ENCODE measurements around the gene PLA2G2E. TPM values are rescaled to one million over a fixed set of nuclear protein-coding genes. Genes with fewer than 3 reads are reported as not detected.
A peak's percentile ranks its signal among the peaks of the same experiment; 100 is the strongest.

The PLA2G2E gene
- total RNA-seq, 3 donors from 2014 or later, result not detected

DNA sequence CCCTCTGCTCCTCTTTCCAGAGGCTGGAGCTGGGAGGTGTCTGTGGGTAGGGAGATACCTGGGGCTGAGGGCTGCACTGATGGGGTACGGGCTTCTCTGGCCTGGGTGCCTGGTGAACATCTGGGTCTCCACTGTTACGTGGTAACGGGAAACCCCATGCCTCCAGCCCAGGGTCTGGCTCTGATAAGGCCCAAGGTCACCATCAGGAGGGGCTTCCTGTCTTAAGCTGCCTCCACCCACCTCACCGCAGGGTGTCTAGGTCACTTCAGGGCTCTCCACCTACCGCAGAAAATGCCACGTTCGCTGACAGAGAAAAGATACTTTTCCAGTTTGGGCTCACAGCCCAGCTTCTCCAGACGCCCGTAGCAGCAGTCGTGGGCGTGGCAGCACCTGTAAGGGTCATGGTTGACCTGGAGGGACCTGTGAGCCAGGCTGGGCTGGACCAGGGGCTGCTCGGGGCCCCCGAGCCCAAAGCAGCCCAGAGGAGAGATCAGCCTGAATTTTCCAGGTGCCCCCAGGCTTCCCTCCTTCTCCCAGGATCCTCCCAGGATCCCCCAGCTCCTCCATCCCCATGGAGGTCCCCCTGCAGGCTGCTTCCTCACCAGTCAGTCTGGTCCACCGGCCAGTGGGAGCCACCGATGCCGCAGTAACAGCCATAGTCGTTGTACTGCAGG, 1.3 kb downstream of the PLA2G2E start:
- Histone ChIP-seq H3K27ac (no peak overlapping the region), H3K36me3 (no peaks in the 10 kb centered on the region), H3K27me3 (no peaks in the 10 kb centered on the region), H3K9me3 (no peaks in the 10 kb centered on the region), H3K4me1 (no peaks in the 10 kb centered on the region), H3K4me3 (no peak overlapping the region)
- intact Hi-C loops (cut with DNase I; ENCODE audit: low total_unique reads), result no loop called here
- no peak for DNase-seq (ENCODE audit: low spot score in 2 of 2)
- no peak for TF ChIP-seq POLR2A (IDR thresholded peaks at IDR 0.05)
- TF ChIP-seq, protein P1, sequence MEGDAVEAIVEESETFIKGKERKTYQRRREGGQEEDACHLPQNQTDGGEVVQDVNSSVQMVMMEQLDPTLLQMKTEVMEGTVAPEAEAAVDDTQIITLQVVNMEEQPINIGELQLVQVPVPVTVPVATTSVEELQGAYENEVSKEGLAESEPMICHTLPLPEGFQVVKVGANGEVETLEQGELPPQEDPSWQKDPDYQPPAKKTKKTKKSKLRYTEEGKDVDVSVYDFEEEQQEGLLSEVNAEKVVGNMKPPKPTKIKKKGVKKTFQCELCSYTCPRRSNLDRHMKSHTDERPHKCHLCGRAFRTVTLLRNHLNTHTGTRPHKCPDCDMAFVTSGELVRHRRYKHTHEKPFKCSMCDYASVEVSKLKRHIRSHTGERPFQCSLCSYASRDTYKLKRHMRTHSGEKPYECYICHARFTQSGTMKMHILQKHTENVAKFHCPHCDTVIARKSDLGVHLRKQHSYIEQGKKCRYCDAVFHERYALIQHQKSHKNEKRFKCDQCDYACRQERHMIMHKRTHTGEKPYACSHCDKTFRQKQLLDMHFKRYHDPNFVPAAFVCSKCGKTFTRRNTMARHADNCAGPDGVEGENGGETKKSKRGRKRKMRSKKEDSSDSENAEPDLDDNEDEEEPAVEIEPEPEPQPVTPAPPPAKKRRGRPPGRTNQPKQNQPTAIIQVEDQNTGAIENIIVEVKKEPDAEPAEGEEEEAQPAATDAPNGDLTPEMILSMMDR (IDR thresholded peaks at IDR 0.05), result no peak
- TF ChIP-seq POLR2AphosphoS5 (IDR thresholded peaks at IDR 0.05), result no peak

DNA sequence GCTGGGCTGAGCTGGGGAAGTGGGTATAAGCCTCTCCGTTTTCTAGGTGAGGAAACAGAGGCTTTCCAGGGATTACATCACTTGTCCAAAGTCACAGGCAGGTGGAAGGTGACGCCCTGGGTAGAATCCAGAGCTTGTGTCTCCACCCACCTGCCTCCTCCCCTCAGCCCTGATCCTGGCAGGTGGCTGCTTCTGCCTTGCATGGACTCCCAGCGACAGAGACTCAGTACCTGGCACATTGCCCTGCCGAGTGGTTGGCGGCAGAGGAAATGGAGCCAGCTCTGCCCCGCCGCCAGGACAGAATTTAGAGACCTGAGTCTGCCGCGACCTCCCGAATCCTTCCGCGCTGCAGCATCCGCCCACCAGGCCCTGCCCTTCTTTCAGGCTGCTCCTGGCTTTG, 2.1 kb downstream of the PLA2G2E start:
- no peak for DNase-seq (ENCODE audit: low spot score in 2 of 2)
- no peak overlapping the region for H3K4me3 ChIP-seq
- H3K9me3 ChIP-seq, result no peaks in the 10 kb centered on the region
- no peak overlapping the region for H3K27ac ChIP-seq
- intact Hi-C loops (cut with DNase I; ENCODE audit: low total_unique reads), result no loop called here
- H3K27me3 ChIP-seq, result no peaks in the 10 kb centered on the region
- no peaks in the 10 kb centered on the region for H3K4me1 ChIP-seq
- H3K36me3 ChIP-seq, result no peaks in the 10 kb centered on the region
- TF ChIP-seq POLR2AphosphoS5 (IDR thresholded peaks at IDR 0.05), result no peak
- TF ChIP-seq POLR2A (IDR thresholded peaks at IDR 0.05), result no peak
- TF ChIP-seq, protein P1 (IDR thresholded peaks at IDR 0.05), result no peak

DNA sequence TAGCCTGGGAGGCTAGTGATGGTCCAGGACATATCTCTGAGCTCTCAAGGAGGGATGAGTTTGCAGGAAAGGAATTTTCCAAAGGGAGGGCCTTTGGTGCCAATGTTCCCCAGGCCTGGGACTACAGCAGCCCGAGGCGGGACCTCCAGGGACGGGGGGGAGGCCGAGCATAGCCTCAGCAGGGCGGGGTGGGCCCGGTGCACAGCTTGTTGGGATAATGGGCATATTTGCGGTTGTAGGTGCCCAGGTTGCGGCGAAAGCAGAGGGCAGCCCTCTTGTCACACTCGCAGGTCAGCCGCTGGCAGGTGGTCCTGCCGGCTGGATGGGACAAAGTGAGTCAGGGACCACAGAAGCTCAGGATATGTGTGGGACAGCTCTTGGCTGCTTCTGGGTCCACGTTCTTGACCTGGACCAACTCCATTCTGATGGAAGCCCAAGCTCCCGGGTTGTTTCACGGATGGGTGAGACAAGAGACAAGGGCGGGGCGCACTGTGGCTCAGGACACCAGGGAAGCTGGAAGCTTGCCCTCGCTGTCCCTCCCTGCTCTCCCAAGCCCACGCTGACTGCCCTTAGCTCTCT, 3.2 kb downstream of the PLA2G2E start:
- intact Hi-C loops (cut with DNase I; ENCODE audit: low total_unique reads), result no loop called here
- TF ChIP-seq, protein P1 (IDR thresholded peaks at IDR 0.05), result no peak
- TF ChIP-seq POLR2A (IDR thresholded peaks at IDR 0.05) (no peak), POLR2AphosphoS5 (IDR thresholded peaks at IDR 0.05) (no peak)
- H3K4me3 ChIP-seq, result no peak overlapping the region
- DNase-seq (ENCODE audit: low spot score in 2 of 2), result no peak
- no peaks in the 10 kb centered on the region for H3K36me3 ChIP-seq
- H3K27ac ChIP-seq, result no peak overlapping the region
- no peaks in the 10 kb centered on the region for H3K9me3 ChIP-seq
- H3K4me1 ChIP-seq, result no peaks in the 10 kb centered on the region
- H3K27me3 ChIP-seq, result no peaks in the 10 kb centered on the region

DNA sequence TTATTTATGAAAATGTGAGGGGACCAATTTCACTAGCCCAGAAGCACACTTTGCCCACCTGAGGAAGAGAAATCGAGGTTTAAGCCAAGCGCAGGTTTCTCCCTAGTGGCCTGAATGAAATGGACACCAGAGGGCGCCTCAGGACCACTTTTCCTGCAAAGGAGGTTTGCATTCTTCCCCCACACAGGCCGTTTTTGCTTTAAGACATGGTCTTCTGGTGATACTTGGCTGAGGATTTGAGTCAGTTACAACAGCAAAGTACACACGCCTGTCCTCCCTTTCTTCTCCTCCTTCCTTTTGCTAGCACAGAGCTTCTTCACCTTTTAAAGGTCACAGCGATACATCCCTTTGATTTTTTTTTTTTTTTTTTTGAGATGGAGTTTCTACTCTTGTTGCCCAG, 5.4 kb downstream of the PLA2G2E start:
- Histone ChIP-seq H3K27me3 (no peaks in the 10 kb centered on the region), H3K27ac (no peak overlapping the region), H3K4me1 (no peaks in the 10 kb centered on the region), H3K9me3 (no peaks in the 10 kb centered on the region), H3K36me3 (no peaks in the 10 kb centered on the region), H3K4me3 (no peak overlapping the region)
- peak; percentile 70 to 75 for DNase-seq (ENCODE audit: low spot score in 2 of 2)
- TF ChIP-seq, protein P1 (IDR thresholded peaks at IDR 0.05), result peak; percentile 85 to 86 (median 85)
- TF ChIP-seq POLR2AphosphoS5 (IDR thresholded peaks at IDR 0.05), result no peak
- intact Hi-C loops (cut with DNase I; ENCODE audit: low total_unique reads), result loop anchor here (10.0 kb wide), 1 partner anchor 237 kb away; no protein-coding TSS in a partner anchor

DNA sequence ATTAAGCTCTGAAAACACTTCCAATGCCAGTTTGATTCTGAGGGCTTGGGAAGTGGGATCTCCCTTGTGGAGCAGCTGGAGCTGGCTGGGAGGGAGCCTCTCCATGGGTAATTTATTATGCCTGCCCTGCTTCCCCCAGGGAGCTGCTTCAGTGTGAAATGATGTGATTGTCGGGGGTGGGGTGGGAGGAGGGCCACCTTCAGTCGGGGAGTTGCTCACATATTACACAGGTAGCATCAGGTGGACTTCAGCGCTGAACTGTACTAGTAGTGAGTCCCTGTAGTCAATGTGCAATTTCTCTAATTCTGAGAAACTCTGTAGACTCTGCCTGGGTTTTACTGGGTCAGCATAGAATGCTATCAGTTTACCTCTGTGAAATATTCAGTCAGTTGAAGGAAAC, 12.8 kb downstream of the PLA2G2E start:
- TF ChIP-seq POLR2A (IDR thresholded peaks at IDR 0.05), result no peak
- TF ChIP-seq POLR2AphosphoS5 (IDR thresholded peaks at IDR 0.05), result no peak
- TF ChIP-seq, protein P1 (IDR thresholded peaks at IDR 0.05), result no peak
- H3K4me1 ChIP-seq, result no peaks in the 10 kb centered on the region
- H3K27ac ChIP-seq, result no peak overlapping the region
- H3K27me3 ChIP-seq, result no peaks in the 10 kb centered on the region
- no peaks in the 10 kb centered on the region for H3K9me3 ChIP-seq
- H3K4me3 ChIP-seq, result no peak overlapping the region
- H3K36me3 ChIP-seq, result peaks cover 5% of the 10 kb centered on the region
- DNase-seq (ENCODE audit: low spot score in 2 of 2), result no peak
- intact Hi-C loops (cut with DNase I; ENCODE audit: low total_unique reads), result loop anchor here (10.0 kb wide), 1 partner anchor 244 kb away; no protein-coding TSS in a partner anchor
